Smooth muscle cell (in vitro differentiated cells): ENCODE data around the gene HSD11B2. TPM values are rescaled to one million over a fixed set of nuclear protein-coding genes. Genes with fewer than 3 reads are reported as not detected.

ENCODE experiments used
- DNase-seq: peaks from one replicate; lab custom pipeline; 2025; ENCODE audit not compliant: unreplicated experiment; lab: John Stamatoyannopoulos, UW
- H2AFZ ChIP-seq: fragments of 200-600 bp; sonication (generic); 2 replicates; pipeline ENCODE4 v1.6.0; 2016; ENCODE audit warnings: antibody characterized with exemption, low read depth, mild to moderate bottlenecking
- H3F3A ChIP-seq: fragments of 200-600 bp; sonication (generic); 2 replicates; pipeline ENCODE4 v1.6.0; 2017; ENCODE audit warnings: antibody characterized with exemption, low read depth
- H3K27ac ChIP-seq: fragments of 200-600 bp; sonication (generic); 2 replicates; pipeline ENCODE4 v1.5.1; 2016; ENCODE audit warnings: low read depth, mild to moderate bottlenecking
- H3K27me3 ChIP-seq: fragments of 200-600 bp; sonication (generic); 2 replicates; pipeline ENCODE4 v1.6.1; 2016; ENCODE audit warnings: low read depth, mild to moderate bottlenecking
- H3K36me3 ChIP-seq: fragments of 200-600 bp; sonication (generic); 2 replicates; pipeline ENCODE4 v1.5.1; 2016; ENCODE audit warnings: low read depth
- H3K4me1 ChIP-seq: fragments of 200-600 bp; sonication (generic); 2 replicates; pipeline ENCODE4 v1.5.1; 2016; ENCODE audit warnings: low read depth
- H3K4me2 ChIP-seq: fragments of 200-600 bp; sonication (generic); 2 replicates; pipeline ENCODE4 v1.6.0; 2016; ENCODE audit warnings: mild to moderate bottlenecking
- H3K4me3 ChIP-seq: fragments of 200-600 bp; sonication (generic); 2 replicates; pipeline ENCODE4 v1.5.1; 2016; ENCODE audit warnings: mild to moderate bottlenecking
- H3K79me2 ChIP-seq: fragments of 200-600 bp; sonication (generic); 2 replicates; pipeline ENCODE4 v1.6.0; 2016; ENCODE audit warnings: low read depth, mild to moderate bottlenecking
- H3K9ac ChIP-seq: fragments of 200-600 bp; sonication (generic); 2 replicates; pipeline ENCODE4 v1.6.0; 2016; ENCODE audit warnings: low read depth
- H3K9me3 ChIP-seq: fragments of 200-600 bp; sonication (generic); replicated peaks from 2 replicates; pipeline ENCODE4 v1.5.1; 2016; ENCODE audit warnings: low read depth
- H4K20me1 ChIP-seq: fragments of 200-600 bp; sonication (generic); 2 replicates; pipeline ENCODE4 v1.6.0; 2016; ENCODE audit warnings: low read depth
- WGBS: methylation state at CpG from one replicate; pipeline ENCODE4 v1.1.7; 2016; ENCODE audit warnings: low lambda C conversion rate; 5-methylcytosine and 5-hydroxymethylcytosine counted together
- polyA plus RNA-seq: library from polyadenylated mRNA; unstranded; fragments of >200 nt; fragmentation: Nextera tagmentation; extraction: Ambion mirVana; gene quantifications from 2 replicates; pipeline ENCODE4 v1.2.1, GENCODE V29; 2016
- total RNA-seq: library from RNA; depleted of rRNA; stranded (reverse); fragments of >200 nt; gene quantifications from 2 replicates; pipeline ENCODE4 v1.2.3, GENCODE V29; 2014
- TF ChIP-seq, protein P1 (sequence below): fragments of 200-600 bp; sonication (generic); IDR thresholded peaks from 2 replicates; pipeline ENCODE4 v1.5.1; 2017; ENCODE audit warnings: borderline replicate concordance, mild to moderate bottlenecking, antibody characterized with exemption; ENCODE audit not compliant: insufficient read depth, poor library complexity, severe bottlenecking

HSD11B2 gene
- total and polyA plus RNA-seq, 2 experiments from 2014 or later, result not detected

DNA sequence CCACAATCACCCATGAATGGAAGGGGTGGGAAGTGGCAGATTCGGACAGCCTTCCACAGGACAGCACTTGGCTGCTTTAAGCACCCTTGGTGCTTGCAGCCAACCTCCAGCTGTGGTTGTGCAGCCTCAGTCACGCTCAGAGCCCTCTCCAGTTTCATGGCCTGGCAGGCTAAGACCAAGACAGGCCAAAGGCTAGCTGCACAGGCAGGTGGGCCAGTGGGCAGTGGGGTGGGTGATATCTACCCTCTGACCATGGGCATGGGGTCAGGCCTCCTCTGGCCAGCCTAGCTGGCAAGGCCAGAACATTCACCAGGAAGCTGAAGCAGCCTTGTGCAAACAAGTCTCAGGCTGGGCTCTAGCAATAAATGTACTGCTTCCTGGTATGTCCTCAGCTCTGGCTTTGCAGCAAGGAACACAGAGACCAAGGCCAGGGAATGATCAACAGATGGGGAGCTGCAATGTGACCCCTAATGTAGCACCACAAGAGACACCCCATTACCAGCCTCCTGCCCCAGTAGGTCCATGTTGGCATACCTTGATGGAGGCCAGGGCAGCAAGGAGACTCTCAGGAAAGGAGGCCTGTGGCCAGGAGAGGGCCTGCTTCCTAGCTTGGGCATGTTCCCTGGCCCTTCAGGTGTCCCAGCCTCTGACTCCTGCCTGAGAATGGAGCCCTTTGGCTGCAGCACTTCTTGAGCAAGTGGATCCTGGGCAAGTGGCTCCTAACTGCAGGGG lies 20.9 kb downstream of the HSD11B2 start:
- peaks cover 9% of the 10 kb centered on the region for H3K79me2 ChIP-seq
- no peak overlapping the region for H3K4me3 ChIP-seq
- TF ChIP-seq, protein P1, sequence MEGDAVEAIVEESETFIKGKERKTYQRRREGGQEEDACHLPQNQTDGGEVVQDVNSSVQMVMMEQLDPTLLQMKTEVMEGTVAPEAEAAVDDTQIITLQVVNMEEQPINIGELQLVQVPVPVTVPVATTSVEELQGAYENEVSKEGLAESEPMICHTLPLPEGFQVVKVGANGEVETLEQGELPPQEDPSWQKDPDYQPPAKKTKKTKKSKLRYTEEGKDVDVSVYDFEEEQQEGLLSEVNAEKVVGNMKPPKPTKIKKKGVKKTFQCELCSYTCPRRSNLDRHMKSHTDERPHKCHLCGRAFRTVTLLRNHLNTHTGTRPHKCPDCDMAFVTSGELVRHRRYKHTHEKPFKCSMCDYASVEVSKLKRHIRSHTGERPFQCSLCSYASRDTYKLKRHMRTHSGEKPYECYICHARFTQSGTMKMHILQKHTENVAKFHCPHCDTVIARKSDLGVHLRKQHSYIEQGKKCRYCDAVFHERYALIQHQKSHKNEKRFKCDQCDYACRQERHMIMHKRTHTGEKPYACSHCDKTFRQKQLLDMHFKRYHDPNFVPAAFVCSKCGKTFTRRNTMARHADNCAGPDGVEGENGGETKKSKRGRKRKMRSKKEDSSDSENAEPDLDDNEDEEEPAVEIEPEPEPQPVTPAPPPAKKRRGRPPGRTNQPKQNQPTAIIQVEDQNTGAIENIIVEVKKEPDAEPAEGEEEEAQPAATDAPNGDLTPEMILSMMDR, result no peak
- H3F3A ChIP-seq, result no peaks in the 10 kb centered on the region
- 100% methylated on average over 2 of the region's 2 CpGs for WGBS
- DNase-seq, result no peak
- no peak overlapping the region for H3K4me2 ChIP-seq
- peaks cover 91% of the 10 kb centered on the region for H4K20me1 ChIP-seq
- H3K9me3 ChIP-seq, result no peaks in the 10 kb centered on the region
- H3K27ac ChIP-seq, result no peak overlapping the region
- no peak overlapping the region for H2AFZ ChIP-seq
- no peak overlapping the region for H3K9ac ChIP-seq
- no peaks in the 10 kb centered on the region for H3K36me3 ChIP-seq
- H3K4me1 ChIP-seq, result no peaks in the 10 kb centered on the region
- no peaks in the 10 kb centered on the region for H3K27me3 ChIP-seq

GRCh38 chr16:67454104-67454503 lies 23.2 kb downstream of the HSD11B2 start:
- DNase-seq, result no peak
- H3K27me3 ChIP-seq, result no peaks in the 10 kb centered on the region
- no peaks in the 10 kb centered on the region for H3K9me3 ChIP-seq
- 85% methylated on average over 5 of the region's 5 CpGs for WGBS
- no peak overlapping the region for H3K4me2 ChIP-seq
- no peak overlapping the region for H3K4me3 ChIP-seq
- no peak overlapping the region for H2AFZ ChIP-seq
- no peaks in the 10 kb centered on the region for H3K36me3 ChIP-seq
- TF ChIP-seq, protein P1, result no peak
- H3K79me2 ChIP-seq, result peaks cover 9% of the 10 kb centered on the region
- H4K20me1 ChIP-seq, result peaks cover 91% of the 10 kb centered on the region
- H3F3A ChIP-seq, result no peaks in the 10 kb centered on the region
- no peak overlapping the region for H3K27ac ChIP-seq
- no peaks in the 10 kb centered on the region for H3K4me1 ChIP-seq
- H3K9ac ChIP-seq, result no peak overlapping the region

- Histone ChIP-seq H3K4me1 (no peaks in the 10 kb centered on the region), H4K20me1 (peaks cover 91% of the 10 kb centered on the region), H3K27me3 (no peaks in the 10 kb centered on the region), H2AFZ (no peak overlapping the region), H3K36me3 (no peaks in the 10 kb centered on the region), H3F3A (no peaks in the 10 kb centered on the region), H3K79me2 (peaks cover 9% of the 10 kb centered on the region), H3K4me3 (no peak overlapping the region), H3K9me3 (no peaks in the 10 kb centered on the region), H3K9ac (no peak overlapping the region), H3K27ac (no peak overlapping the region), H3K4me2 (no peak overlapping the region)
- WGBS, result 95% methylated on average over 6 of the region's 6 CpGs
- no peak for DNase-seq
- TF ChIP-seq, protein P1, result no peak
These were observed 23.9 kb downstream of the HSD11B2 start for GRCh38 chr16:67454852-67455251.
